Smooth muscle cell (in vitro differentiated cells): ENCODE data around the gene YBX1. TPM values are rescaled to one million over a fixed set of nuclear protein-coding genes. Genes with fewer than 3 reads are reported as not detected.

Experiments
- DNase-seq: peaks from one replicate; lab custom pipeline; 2025; ENCODE audit not compliant: unreplicated experiment; lab: John Stamatoyannopoulos, UW
- H2AFZ ChIP-seq: fragments of 200-600 bp; sonication (generic); 2 replicates; pipeline ENCODE4 v1.6.0; 2016; ENCODE audit warnings: antibody characterized with exemption, low read depth, mild to moderate bottlenecking
- H3F3A ChIP-seq: fragments of 200-600 bp; sonication (generic); 2 replicates; pipeline ENCODE4 v1.6.0; 2017; ENCODE audit warnings: antibody characterized with exemption, low read depth
- H3K27ac ChIP-seq: fragments of 200-600 bp; sonication (generic); 2 replicates; pipeline ENCODE4 v1.5.1; 2016; ENCODE audit warnings: low read depth, mild to moderate bottlenecking
- H3K27me3 ChIP-seq: fragments of 200-600 bp; sonication (generic); 2 replicates; pipeline ENCODE4 v1.6.1; 2016; ENCODE audit warnings: low read depth, mild to moderate bottlenecking
- H3K36me3 ChIP-seq: fragments of 200-600 bp; sonication (generic); 2 replicates; pipeline ENCODE4 v1.5.1; 2016; ENCODE audit warnings: low read depth
- H3K4me1 ChIP-seq: fragments of 200-600 bp; sonication (generic); 2 replicates; pipeline ENCODE4 v1.5.1; 2016; ENCODE audit warnings: low read depth
- H3K4me2 ChIP-seq: fragments of 200-600 bp; sonication (generic); 2 replicates; pipeline ENCODE4 v1.6.0; 2016; ENCODE audit warnings: mild to moderate bottlenecking
- H3K4me3 ChIP-seq: fragments of 200-600 bp; sonication (generic); 2 replicates; pipeline ENCODE4 v1.5.1; 2016; ENCODE audit warnings: mild to moderate bottlenecking
- H3K79me2 ChIP-seq: fragments of 200-600 bp; sonication (generic); 2 replicates; pipeline ENCODE4 v1.6.0; 2016; ENCODE audit warnings: low read depth, mild to moderate bottlenecking
- H3K9ac ChIP-seq: fragments of 200-600 bp; sonication (generic); 2 replicates; pipeline ENCODE4 v1.6.0; 2016; ENCODE audit warnings: low read depth
- H3K9me3 ChIP-seq: fragments of 200-600 bp; sonication (generic); replicated peaks from 2 replicates; pipeline ENCODE4 v1.5.1; 2016; ENCODE audit warnings: low read depth
- H4K20me1 ChIP-seq: fragments of 200-600 bp; sonication (generic); 2 replicates; pipeline ENCODE4 v1.6.0; 2016; ENCODE audit warnings: low read depth
- CTCF ChIP-seq: fragments of 200-600 bp; sonication (generic); IDR thresholded peaks from 2 replicates; pipeline ENCODE4 v1.5.1; 2017; ENCODE audit warnings: borderline replicate concordance, mild to moderate bottlenecking, antibody characterized with exemption; ENCODE audit not compliant: insufficient read depth, poor library complexity, severe bottlenecking
- WGBS: methylation state at CpG from one replicate; pipeline ENCODE4 v1.1.7; 2016; ENCODE audit warnings: low lambda C conversion rate; 5-methylcytosine and 5-hydroxymethylcytosine counted together
- polyA plus RNA-seq: library from polyadenylated mRNA; unstranded; fragments of >200 nt; fragmentation: Nextera tagmentation; extraction: Ambion mirVana; gene quantifications from 2 replicates; pipeline ENCODE4 v1.2.1, GENCODE V29; 2016
- total RNA-seq: library from RNA; depleted of rRNA; stranded (reverse); fragments of >200 nt; gene quantifications from 2 replicates; pipeline ENCODE4 v1.2.3, GENCODE V29; 2014

The YBX1 gene
- total and polyA plus RNA-seq, 2 experiments from 2014 or later, result 284 to 587 TPM

GRCh38 chr1:42686418-42686817 is 4.2 kb downstream of the YBX1 start:
- DNase-seq, result no peak
- no peak for TF ChIP-seq CTCF
- H3K9ac ChIP-seq, result no peak overlapping the region
- H3K4me3 ChIP-seq, result no peak overlapping the region
- 89% methylated on average over 4 of the region's 4 CpGs for whole genome bisulfite sequencing
- H3K27ac ChIP-seq, result no peak overlapping the region
- peak overlapping the region; percentile 93 for H3K4me2 ChIP-seq
- peaks cover 85% of the 10 kb centered on the region for H4K20me1 ChIP-seq
- H3K9me3 ChIP-seq, result no peaks in the 10 kb centered on the region
- peaks cover 85% of the 10 kb centered on the region for H3K79me2 ChIP-seq
- peaks cover 36% of the 10 kb centered on the region for H3K4me1 ChIP-seq
- no peak overlapping the region for H2AFZ ChIP-seq
- H3F3A ChIP-seq, result no peaks in the 10 kb centered on the region
- H3K36me3 ChIP-seq, result no peaks in the 10 kb centered on the region
- no peaks in the 10 kb centered on the region for H3K27me3 ChIP-seq

GRCh38 chr1:42689912-42690311 is 7.7 kb downstream of the YBX1 start:
- no peak overlapping the region for H3K9ac ChIP-seq
- H4K20me1 ChIP-seq, result peaks cover 100% of the 10 kb centered on the region
- H2AFZ ChIP-seq, result no peak overlapping the region
- no peak for DNase-seq
- H3K4me1 ChIP-seq, result peaks cover 38% of the 10 kb centered on the region
- 92% methylated on average over 3 of the region's 3 CpGs for WGBS
- H3K79me2 ChIP-seq, result peaks cover 100% of the 10 kb centered on the region
- H3K9me3 ChIP-seq, result no peaks in the 10 kb centered on the region
- H3K27ac ChIP-seq, result no peak overlapping the region
- TF ChIP-seq CTCF, result no peak
- H3K27me3 ChIP-seq, result no peaks in the 10 kb centered on the region
- no peak overlapping the region for H3K4me2 ChIP-seq
- H3K36me3 ChIP-seq, result peaks cover 3% of the 10 kb centered on the region
- no peak overlapping the region for H3K4me3 ChIP-seq
- no peaks in the 10 kb centered on the region for H3F3A ChIP-seq

GRCh38 chr1:42690477-42691156 is 8.4 kb downstream of the YBX1 start:
- peaks cover 31% of the 10 kb centered on the region for H3K4me1 ChIP-seq
- peaks cover 100% of the 10 kb centered on the region for H3K79me2 ChIP-seq
- no peak overlapping the region for H3K9ac ChIP-seq
- H4K20me1 ChIP-seq, result peaks cover 100% of the 10 kb centered on the region
- H3K4me3 ChIP-seq, result no peak overlapping the region
- H3K36me3 ChIP-seq, result peaks cover 4% of the 10 kb centered on the region
- DNase-seq, result no peak
- H3K27me3 ChIP-seq, result no peaks in the 10 kb centered on the region
- 86% methylated on average over 1 of the region's 1 CpG for WGBS
- no peak overlapping the region for H2AFZ ChIP-seq
- peak; percentile 3 for TF ChIP-seq CTCF
- no peaks in the 10 kb centered on the region for H3F3A ChIP-seq
- no peak overlapping the region for H3K27ac ChIP-seq
- H3K9me3 ChIP-seq, result no peaks in the 10 kb centered on the region
- no peak overlapping the region for H3K4me2 ChIP-seq

- Histone ChIP-seq H3F3A (no peaks in the 10 kb centered on the region), H3K27ac (no peak overlapping the region), H3K9me3 (no peaks in the 10 kb centered on the region), H3K4me3 (no peak overlapping the region), H2AFZ (no peak overlapping the region), H3K4me1 (peaks cover 27% of the 10 kb centered on the region), H3K4me2 (no peak overlapping the region), H4K20me1 (peaks cover 100% of the 10 kb centered on the region), H3K9ac (no peak overlapping the region), H3K79me2 (peaks cover 100% of the 10 kb centered on the region), H3K36me3 (peaks cover 4% of the 10 kb centered on the region), H3K27me3 (no peaks in the 10 kb centered on the region)
- DNase-seq, result no peak
- TF ChIP-seq CTCF, result no peak
- WGBS, result 89% methylated on average over 4 of the region's 4 CpGs
These were observed 8.9 kb downstream of the YBX1 start for GRCh38 chr1:42691157-42691498.
